GM19193 (cell line): ENCODE data around the gene SOCS1.
A peak's percentile ranks its signal among the peaks of the same experiment; 100 is the strongest.

ENCODE experiments used
- POLR2A ChIP-seq: IDR thresholded peaks from 4 replicates; pipeline ENCODE4 v1.6.1; 2011; ENCODE audit not compliant: insufficient read depth, insufficient read length; ENCODE audit errors: extremely low read depth

The SOCS1 gene

GRCh38 chr16:11245222-11245737 is 10.7 kb downstream of the SOCS1 start:
- TF ChIP-seq POLR2A = no peak

GRCh38 chr16:11242658-11243057 is 13.3 kb downstream of the SOCS1 start:
- TF ChIP-seq POLR2A = no peak

GRCh38 chr16:11241480-11242204 is 14.4 kb downstream of the SOCS1 start:
- no peak for TF ChIP-seq POLR2A

- no peak for TF ChIP-seq POLR2A
Measured at GRCh38 chr16:11240636-11241473, 15.1 kb downstream of the SOCS1 start.

GRCh38 chr16:11239644-11240632 is 16.1 kb downstream of the SOCS1 start:
- TF ChIP-seq POLR2A = no peak

GRCh38 chr16:11238272-11239202 is 17.5 kb downstream of the SOCS1 start:
- TF ChIP-seq POLR2A = no peak

GRCh38 chr16:11236461-11237254 is 19.3 kb downstream of the SOCS1 start:
- TF ChIP-seq POLR2A = no peak

GRCh38 chr16:11235703-11235991 is 20.4 kb downstream of the SOCS1 start:
- TF ChIP-seq POLR2A = no peak

GRCh38 chr16:11234884-11235702 is 20.9 kb downstream of the SOCS1 start:
- TF ChIP-seq POLR2A = no peak

- TF ChIP-seq POLR2A = no peak
Measured at GRCh38 chr16:11233727-11234376, 22.2 kb downstream of the SOCS1 start.

- TF ChIP-seq POLR2A = peak; percentile 51
Measured at GRCh38 chr16:11232852-11233726, 22.9 kb downstream of the SOCS1 start.
